H1 (cell line): Measurements from ENCODE around the gene POLR3A. TPM values are rescaled to one million over a fixed set of nuclear protein-coding genes. Genes with fewer than 3 reads are reported as not detected.

ENCODE experiments used
- JUN ChIP-seq: IDR thresholded peaks from 2 replicates; pipeline ENCODE4 v1.6.1; 2011; ENCODE audit warnings: low read depth, mild to moderate bottlenecking, improper control_type of control experiment, low read length
- polyA plus RNA-seq, 7 experiments: library from polyadenylated mRNA; depleted of rRNA in 3 of 7; stranded (reverse) in 5 of 7; unstranded in 2 of 7; fragments of >200 nt in 5 of 7; fragments of 200-250 nt in 2 of 7; gene quantifications; 1 replicate in 5 of 7; 2 replicates in 1 of 7; 4 replicates in 1 of 7; pipeline versions ENCODE4 v1.2.1 to v1.2.3, GENCODE V29; 2011 to 2013; ENCODE audit warnings: missing spikeins in 2 of 7, mixed read lengths in 2 of 7
- total RNA-seq: library from RNA; stranded (reverse); fragmentation: NEBNext Ultra II Directional; extraction: Animal tissue kit (Norgen Biotek cat#: 25700); gene quantifications from 2 replicates; pipeline ENCODE4 v1.2.1, GENCODE V29; 2021
- TF ChIP-seq, protein P1 (sequence below): fragments of 300-600 bp; sonication (generic); IDR thresholded peaks from 2 replicates; pipeline ENCODE4 v1.7.1; 2012; ENCODE audit warnings: low read length, moderate library complexity, mild to moderate bottlenecking, inconsistent platforms; ENCODE audit not compliant: insufficient replicate concordance
- TF ChIP-seq, protein P2 (sequence below): IDR thresholded peaks from 2 replicates; pipeline ENCODE4 v1.6.1; 2012; ENCODE audit warnings: low read length, inconsistent platforms

The POLR3A gene
- total and polyA plus RNA-seq, 2 of the 8 experiments (the other 6 are each of a cell fraction or from before 2014, with no cell fraction given): 11.3 to 38.6 TPM

DNA sequence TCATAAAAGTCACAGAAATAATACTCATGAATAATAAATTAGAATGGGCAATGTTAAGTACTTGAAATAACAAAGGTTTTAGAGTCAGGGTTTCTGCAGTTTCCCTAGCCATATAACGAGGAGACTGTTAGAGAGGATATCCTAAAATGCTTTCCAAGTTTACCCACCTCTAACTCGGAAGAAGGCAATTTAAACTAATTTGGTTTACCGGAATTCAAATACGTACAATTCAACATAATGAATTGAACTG lies 4.0 kb upstream of the POLR3A start (continued):
- TF ChIP-seq, protein P1, sequence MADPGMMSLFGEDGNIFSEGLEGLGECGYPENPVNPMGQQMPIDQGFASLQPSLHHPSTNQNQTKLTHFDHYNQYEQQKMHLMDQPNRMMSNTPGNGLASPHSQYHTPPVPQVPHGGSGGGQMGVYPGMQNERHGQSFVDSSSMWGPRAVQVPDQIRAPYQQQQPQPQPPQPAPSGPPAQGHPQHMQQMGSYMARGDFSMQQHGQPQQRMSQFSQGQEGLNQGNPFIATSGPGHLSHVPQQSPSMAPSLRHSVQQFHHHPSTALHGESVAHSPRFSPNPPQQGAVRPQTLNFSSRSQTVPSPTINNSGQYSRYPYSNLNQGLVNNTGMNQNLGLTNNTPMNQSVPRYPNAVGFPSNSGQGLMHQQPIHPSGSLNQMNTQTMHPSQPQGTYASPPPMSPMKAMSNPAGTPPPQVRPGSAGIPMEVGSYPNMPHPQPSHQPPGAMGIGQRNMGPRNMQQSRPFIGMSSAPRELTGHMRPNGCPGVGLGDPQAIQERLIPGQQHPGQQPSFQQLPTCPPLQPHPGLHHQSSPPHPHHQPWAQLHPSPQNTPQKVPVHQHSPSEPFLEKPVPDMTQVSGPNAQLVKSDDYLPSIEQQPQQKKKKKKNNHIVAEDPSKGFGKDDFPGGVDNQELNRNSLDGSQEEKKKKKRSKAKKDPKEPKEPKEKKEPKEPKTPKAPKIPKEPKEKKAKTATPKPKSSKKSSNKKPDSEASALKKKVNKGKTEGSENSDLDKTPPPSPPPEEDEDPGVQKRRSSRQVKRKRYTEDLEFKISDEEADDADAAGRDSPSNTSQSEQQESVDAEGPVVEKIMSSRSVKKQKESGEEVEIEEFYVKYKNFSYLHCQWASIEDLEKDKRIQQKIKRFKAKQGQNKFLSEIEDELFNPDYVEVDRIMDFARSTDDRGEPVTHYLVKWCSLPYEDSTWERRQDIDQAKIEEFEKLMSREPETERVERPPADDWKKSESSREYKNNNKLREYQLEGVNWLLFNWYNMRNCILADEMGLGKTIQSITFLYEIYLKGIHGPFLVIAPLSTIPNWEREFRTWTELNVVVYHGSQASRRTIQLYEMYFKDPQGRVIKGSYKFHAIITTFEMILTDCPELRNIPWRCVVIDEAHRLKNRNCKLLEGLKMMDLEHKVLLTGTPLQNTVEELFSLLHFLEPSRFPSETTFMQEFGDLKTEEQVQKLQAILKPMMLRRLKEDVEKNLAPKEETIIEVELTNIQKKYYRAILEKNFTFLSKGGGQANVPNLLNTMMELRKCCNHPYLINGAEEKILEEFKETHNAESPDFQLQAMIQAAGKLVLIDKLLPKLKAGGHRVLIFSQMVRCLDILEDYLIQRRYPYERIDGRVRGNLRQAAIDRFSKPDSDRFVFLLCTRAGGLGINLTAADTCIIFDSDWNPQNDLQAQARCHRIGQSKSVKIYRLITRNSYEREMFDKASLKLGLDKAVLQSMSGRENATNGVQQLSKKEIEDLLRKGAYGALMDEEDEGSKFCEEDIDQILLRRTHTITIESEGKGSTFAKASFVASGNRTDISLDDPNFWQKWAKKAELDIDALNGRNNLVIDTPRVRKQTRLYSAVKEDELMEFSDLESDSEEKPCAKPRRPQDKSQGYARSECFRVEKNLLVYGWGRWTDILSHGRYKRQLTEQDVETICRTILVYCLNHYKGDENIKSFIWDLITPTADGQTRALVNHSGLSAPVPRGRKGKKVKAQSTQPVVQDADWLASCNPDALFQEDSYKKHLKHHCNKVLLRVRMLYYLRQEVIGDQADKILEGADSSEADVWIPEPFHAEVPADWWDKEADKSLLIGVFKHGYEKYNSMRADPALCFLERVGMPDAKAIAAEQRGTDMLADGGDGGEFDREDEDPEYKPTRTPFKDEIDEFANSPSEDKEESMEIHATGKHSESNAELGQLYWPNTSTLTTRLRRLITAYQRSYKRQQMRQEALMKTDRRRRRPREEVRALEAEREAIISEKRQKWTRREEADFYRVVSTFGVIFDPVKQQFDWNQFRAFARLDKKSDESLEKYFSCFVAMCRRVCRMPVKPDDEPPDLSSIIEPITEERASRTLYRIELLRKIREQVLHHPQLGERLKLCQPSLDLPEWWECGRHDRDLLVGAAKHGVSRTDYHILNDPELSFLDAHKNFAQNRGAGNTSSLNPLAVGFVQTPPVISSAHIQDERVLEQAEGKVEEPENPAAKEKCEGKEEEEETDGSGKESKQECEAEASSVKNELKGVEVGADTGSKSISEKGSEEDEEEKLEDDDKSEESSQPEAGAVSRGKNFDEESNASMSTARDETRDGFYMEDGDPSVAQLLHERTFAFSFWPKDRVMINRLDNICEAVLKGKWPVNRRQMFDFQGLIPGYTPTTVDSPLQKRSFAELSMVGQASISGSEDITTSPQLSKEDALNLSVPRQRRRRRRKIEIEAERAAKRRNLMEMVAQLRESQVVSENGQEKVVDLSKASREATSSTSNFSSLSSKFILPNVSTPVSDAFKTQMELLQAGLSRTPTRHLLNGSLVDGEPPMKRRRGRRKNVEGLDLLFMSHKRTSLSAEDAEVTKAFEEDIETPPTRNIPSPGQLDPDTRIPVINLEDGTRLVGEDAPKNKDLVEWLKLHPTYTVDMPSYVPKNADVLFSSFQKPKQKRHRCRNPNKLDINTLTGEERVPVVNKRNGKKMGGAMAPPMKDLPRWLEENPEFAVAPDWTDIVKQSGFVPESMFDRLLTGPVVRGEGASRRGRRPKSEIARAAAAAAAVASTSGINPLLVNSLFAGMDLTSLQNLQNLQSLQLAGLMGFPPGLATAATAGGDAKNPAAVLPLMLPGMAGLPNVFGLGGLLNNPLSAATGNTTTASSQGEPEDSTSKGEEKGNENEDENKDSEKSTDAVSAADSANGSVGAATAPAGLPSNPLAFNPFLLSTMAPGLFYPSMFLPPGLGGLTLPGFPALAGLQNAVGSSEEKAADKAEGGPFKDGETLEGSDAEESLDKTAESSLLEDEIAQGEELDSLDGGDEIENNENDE: peak; percentile 72
- TF ChIP-seq, protein P2, sequence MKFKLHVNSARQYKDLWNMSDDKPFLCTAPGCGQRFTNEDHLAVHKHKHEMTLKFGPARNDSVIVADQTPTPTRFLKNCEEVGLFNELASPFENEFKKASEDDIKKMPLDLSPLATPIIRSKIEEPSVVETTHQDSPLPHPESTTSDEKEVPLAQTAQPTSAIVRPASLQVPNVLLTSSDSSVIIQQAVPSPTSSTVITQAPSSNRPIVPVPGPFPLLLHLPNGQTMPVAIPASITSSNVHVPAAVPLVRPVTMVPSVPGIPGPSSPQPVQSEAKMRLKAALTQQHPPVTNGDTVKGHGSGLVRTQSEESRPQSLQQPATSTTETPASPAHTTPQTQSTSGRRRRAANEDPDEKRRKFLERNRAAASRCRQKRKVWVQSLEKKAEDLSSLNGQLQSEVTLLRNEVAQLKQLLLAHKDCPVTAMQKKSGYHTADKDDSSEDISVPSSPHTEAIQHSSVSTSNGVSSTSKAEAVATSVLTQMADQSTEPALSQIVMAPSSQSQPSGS: no peak
- no peak for TF ChIP-seq JUN
